Keratinocyte (primary cell): Measurements from ENCODE around the gene CHST10. TPM values are rescaled to one million over a fixed set of nuclear protein-coding genes. Genes with fewer than 3 reads are reported as not detected.

Source experiments
- DNase-seq: peaks from one replicate; pipeline ENCODE4 v3.0.0-alpha.2; 2011; ENCODE audit warnings: low read depth, missing footprints, low spot score
- FAIRE-seq: peaks from 2 replicates; lab custom pipeline; 2011; peaks lifted over from hg19 to GRCh38; lab: Jason Lieb, UNC
- H2AFZ ChIP-seq: 2 replicates; pipeline ENCODE4 v1.6.0; 2012; ENCODE audit warnings: low read length, control low read depth, inconsistent platforms; ENCODE audit not compliant: control insufficient read depth
- H3K27ac ChIP-seq: 2 replicates; pipeline ENCODE4 v1.5.1; 2011; ENCODE audit warnings: low read length; ENCODE audit not compliant: control insufficient read depth, insufficient read depth
- H3K27me3 ChIP-seq: 3 replicates; pipeline ENCODE4 v1.6.0; 2011; ENCODE audit warnings: low read length; ENCODE audit not compliant: control insufficient read depth, insufficient read depth; ENCODE audit errors: extremely low read depth
- H3K36me3 ChIP-seq, 2 experiments: 2 replicates in 1 of 2; 3 replicates in 1 of 2; pipeline ENCODE4 v1.5.1; 2011; ENCODE audit warnings: low read length in 2 of 2, mild to moderate bottlenecking in 1 of 2; ENCODE audit not compliant: control insufficient read depth in 2 of 2, insufficient read depth in 2 of 2; ENCODE audit errors: extremely low read depth in 1 of 2
- H3K4me1 ChIP-seq: 3 replicates; pipeline ENCODE4 v1.5.1; 2011; ENCODE audit warnings: low read length; ENCODE audit not compliant: control insufficient read depth, insufficient read depth; ENCODE audit errors: extremely low read depth
- H3K4me2 ChIP-seq: 3 replicates; pipeline ENCODE4 v1.6.0; 2011; ENCODE audit warnings: low read depth, low read length; ENCODE audit not compliant: control insufficient read depth, insufficient read depth; ENCODE audit errors: extremely low read depth
- H3K4me3 ChIP-seq, 3 experiments: fragments of 200-600 bp in 1 of 3; sonication (generic) in 1 of 3; 2 replicates in 2 of 3; 3 replicates in 1 of 3; pipeline ENCODE4 v1.5.1; 2011 to 2016; ENCODE audit warnings: low read length in 3 of 3, mild to moderate bottlenecking in 3 of 3, control low read depth in 2 of 3, inconsistent platforms in 1 of 3, low read depth in 1 of 3, mixed read lengths in 1 of 3, mixed run types in 1 of 3, moderate library complexity in 1 of 3; ENCODE audit not compliant: control insufficient read depth in 2 of 3, insufficient read depth in 2 of 3; ENCODE audit errors: extremely low read depth in 1 of 3
- H3K79me2 ChIP-seq: 2 replicates; pipeline ENCODE4 v1.6.0; 2012; ENCODE audit warnings: low read length; ENCODE audit not compliant: control insufficient read depth, insufficient read depth
- H3K9ac ChIP-seq: 3 replicates; pipeline ENCODE4 v1.6.0; 2011; ENCODE audit warnings: low read length; ENCODE audit not compliant: control insufficient read depth, insufficient read depth; ENCODE audit errors: extremely low read depth
- H3K9me1 ChIP-seq: 3 replicates; pipeline ENCODE4 v1.6.0; 2011; ENCODE audit warnings: low read length; ENCODE audit not compliant: control insufficient read depth, insufficient read depth; ENCODE audit errors: extremely low read depth
- H3K9me3 ChIP-seq: 2 replicates; pipeline ENCODE4 v1.5.1; 2012; ENCODE audit warnings: low read depth, low read length; ENCODE audit not compliant: control insufficient read depth
- H4K20me1 ChIP-seq: 3 replicates; pipeline ENCODE4 v1.6.0; 2011; ENCODE audit warnings: low read length; ENCODE audit not compliant: control insufficient read depth, insufficient read depth; ENCODE audit errors: extremely low read depth
- EZH2 ChIP-seq: IDR thresholded peaks from one replicate; pipeline ENCODE4 v1.6.1; 2012; ENCODE audit warnings: inconsistent platforms, mild to moderate bottlenecking, low read length, moderate library complexity
- dilution Hi-C: fragments of 300-500 bp; cut with MboI; formaldehyde crosslinking; loops from one replicate; pipeline ENCODE4 v1.7.0; 2020; ENCODE audit warnings: low sequenced_read_pairs; ENCODE audit not compliant: extremely low pct_ligation_motif_present
- polyA plus RNA-seq, 5 experiments: library from polyadenylated mRNA; depleted of rRNA in 3 of 5; stranded (reverse) in 3 of 5; stranded (forward) in 1 of 5; unstranded in 1 of 5; fragments of >200 nt; gene quantifications; 1 replicate in 1 of 5; 2 replicates in 3 of 5; 3 replicates in 1 of 5; pipeline versions ENCODE4 v1.2.1 to v1.2.3, GENCODE V29; 2011 to 2012; ENCODE audit warnings: missing spikeins in 2 of 5, low read depth in 1 of 5, low replicate concordance in 1 of 5
- TF ChIP-seq, protein P1 (sequence below), 3 experiments: IDR thresholded peaks in 1 of 3; conservative IDR thresholded peaks in 1 of 3; optimal IDR thresholded peaks in 1 of 3; 2 replicates in 2 of 3; 3 replicates in 1 of 3; pipeline versions ENCODE3 to v1.5.1; 2011; ENCODE audit warnings: low read length in 3 of 3, mild to moderate bottlenecking in 3 of 3, moderate library complexity in 2 of 3, control low read depth in 1 of 3, inconsistent platforms in 1 of 3; ENCODE audit not compliant: insufficient read depth in 2 of 3; ENCODE audit errors: extremely low read depth in 1 of 3

CHST10 gene
- polyA plus RNA-seq, 1 donor (not counting 4 experiments of a cell fraction or from before 2014, with no cell fraction given): 1.6 TPM

DNA sequence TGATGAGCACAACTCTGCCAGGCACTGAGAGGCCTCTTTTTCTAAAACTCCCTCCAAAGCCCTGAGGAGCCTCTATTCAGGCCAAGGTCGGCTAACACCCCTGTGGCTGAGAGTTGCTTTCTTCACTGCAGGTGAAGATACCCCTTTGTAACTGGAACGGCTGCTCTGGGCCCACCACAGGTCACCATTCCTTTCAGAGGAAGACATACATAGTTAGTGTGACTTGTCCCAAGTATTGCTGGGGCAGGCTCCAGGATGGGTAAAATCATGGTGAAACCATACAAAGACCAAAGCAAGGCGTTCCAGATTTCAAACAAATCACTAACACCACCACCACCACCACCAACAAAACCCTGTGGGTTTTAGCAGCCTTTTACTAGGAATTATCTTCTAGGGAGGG is 36.8 kb downstream of the CHST10 start:
- Histone ChIP-seq H3K4me1 (no peaks in the 10 kb centered on the region), H3K4me3 (no peak overlapping the region), H3K9me3 (no peaks in the 10 kb centered on the region), H2AFZ (no peak overlapping the region), H4K20me1 (no peaks in the 10 kb centered on the region), H3K79me2 (no peaks in the 10 kb centered on the region), H3K27me3 (no peaks in the 10 kb centered on the region), H3K9ac (no peak overlapping the region), H3K36me3 (no peaks in the 10 kb centered on the region), H3K27ac (no peak overlapping the region), H3K4me2 (no peak overlapping the region), H3K9me1 (no peaks in the 10 kb centered on the region)
- TF ChIP-seq, protein P1, sequence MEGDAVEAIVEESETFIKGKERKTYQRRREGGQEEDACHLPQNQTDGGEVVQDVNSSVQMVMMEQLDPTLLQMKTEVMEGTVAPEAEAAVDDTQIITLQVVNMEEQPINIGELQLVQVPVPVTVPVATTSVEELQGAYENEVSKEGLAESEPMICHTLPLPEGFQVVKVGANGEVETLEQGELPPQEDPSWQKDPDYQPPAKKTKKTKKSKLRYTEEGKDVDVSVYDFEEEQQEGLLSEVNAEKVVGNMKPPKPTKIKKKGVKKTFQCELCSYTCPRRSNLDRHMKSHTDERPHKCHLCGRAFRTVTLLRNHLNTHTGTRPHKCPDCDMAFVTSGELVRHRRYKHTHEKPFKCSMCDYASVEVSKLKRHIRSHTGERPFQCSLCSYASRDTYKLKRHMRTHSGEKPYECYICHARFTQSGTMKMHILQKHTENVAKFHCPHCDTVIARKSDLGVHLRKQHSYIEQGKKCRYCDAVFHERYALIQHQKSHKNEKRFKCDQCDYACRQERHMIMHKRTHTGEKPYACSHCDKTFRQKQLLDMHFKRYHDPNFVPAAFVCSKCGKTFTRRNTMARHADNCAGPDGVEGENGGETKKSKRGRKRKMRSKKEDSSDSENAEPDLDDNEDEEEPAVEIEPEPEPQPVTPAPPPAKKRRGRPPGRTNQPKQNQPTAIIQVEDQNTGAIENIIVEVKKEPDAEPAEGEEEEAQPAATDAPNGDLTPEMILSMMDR (optimal IDR thresholded peaks at IDR 0.05 in 1 of 3, IDR thresholded peaks at IDR 0.05 in 1 of 3, conservative IDR thresholded peaks at IDR 0.05 in 1 of 3; ENCODE audit: extremely low read depth in 1 of 3, insufficient read depth in 2 of 3, low read length in 3 of 3): no peak
- TF ChIP-seq EZH2: no peak
- FAIRE-seq (no peak), DNase-seq (no peak)
- dilution Hi-C loops: no loop called here

DNA sequence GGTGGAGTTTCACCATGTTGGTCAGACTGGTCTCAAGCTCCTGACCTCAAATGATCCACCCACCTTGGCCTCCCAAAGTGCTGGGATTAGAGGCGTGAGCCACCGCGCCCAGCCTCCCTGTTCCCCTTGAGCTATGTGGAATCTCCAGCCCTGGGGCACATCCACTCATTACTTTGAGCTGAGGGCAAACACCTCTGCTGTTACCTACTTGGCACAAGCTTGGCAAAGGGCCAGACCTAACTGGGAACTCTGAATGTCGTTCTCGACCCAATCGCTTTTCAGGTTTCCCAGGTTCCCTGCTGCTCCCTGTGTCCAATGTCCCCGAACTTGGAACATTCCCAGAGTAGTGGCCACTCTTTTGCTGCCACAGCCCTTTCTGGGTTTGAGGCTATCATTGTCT is 40.6 kb downstream of the CHST10 start:
- Histone ChIP-seq H3K4me3 (no peak overlapping the region), H3K9me3 (no peaks in the 10 kb centered on the region), H3K36me3 (no peaks in the 10 kb centered on the region), H3K9me1 (no peaks in the 10 kb centered on the region), H3K79me2 (no peaks in the 10 kb centered on the region), H2AFZ (no peak overlapping the region), H3K4me2 (no peak overlapping the region), H4K20me1 (no peaks in the 10 kb centered on the region), H3K4me1 (no peaks in the 10 kb centered on the region), H3K9ac (no peak overlapping the region), H3K27me3 (no peaks in the 10 kb centered on the region), H3K27ac (no peak overlapping the region)
- DNase-seq: no peak
- dilution Hi-C loops: no loop called here
- no peak for TF ChIP-seq EZH2
- TF ChIP-seq, protein P1 (optimal IDR thresholded peaks at IDR 0.05 in 1 of 3, IDR thresholded peaks at IDR 0.05 in 1 of 3, conservative IDR thresholded peaks at IDR 0.05 in 1 of 3; ENCODE audit: extremely low read depth in 1 of 3, insufficient read depth in 2 of 3, low read length in 3 of 3): no peak
- no peak for FAIRE-seq
